ENCODE results near the gene KDM3A. TPM values are rescaled to one million over a fixed set of nuclear protein-coding genes. Genes with fewer than 3 reads are reported as not detected.

The KDM3A gene
- total RNA-seq, 1 donor from 2014 or later, result 31.7 TPM

DNA sequence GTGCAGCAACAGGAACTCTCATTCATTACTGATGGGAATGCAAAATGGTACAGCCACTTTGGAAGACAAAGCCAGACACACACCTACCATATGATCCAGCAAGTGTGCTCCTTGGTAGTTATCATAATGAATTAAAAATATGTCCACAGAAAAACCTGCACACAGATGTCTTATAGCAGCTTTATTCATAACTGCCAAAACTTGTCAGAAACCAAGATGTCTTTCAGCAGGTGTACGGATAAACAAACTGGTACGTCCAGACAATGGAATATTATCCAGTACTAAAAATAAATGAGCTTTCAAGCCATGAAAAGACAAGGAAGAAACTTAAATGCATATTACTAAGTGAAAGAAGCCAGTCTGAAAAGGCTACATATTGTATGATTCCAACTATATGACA is 71.7 kb downstream of the KDM3A start:
- no peak for DNase-seq (ENCODE audit: extremely low read depth, low read depth, low spot score)

DNA sequence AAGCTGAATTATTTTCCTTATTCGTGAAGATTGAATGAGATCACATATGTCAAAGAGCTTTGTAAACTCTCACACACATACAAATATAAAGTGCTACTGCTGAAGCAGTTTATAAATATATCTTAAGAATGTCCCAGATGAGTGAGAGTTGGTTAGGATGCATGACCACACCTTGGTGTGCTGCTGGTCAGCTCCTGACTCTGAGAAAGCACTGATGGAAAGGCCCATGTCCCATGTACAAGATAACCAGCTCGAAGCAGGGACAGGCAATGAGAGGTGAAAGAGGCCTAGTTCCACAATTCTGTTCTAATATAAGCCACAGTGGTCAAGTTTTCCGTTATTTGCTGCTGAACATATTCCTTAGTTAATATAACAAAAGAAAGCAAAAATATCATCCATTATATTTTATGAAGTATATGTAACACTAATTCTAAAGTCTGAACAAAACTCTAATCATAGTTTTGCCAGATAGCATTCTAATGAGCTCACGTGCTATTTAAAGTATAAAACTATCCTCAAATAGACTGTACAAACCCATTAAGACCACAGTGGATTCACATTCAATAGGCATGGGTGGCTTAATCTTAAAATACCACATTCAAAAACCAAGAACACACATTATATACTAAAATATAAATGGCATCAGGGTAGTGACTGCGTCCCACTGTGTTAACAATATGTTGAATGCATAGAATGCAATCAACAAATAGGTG is 72.9 kb downstream of the KDM3A start:
- no peak for DNase-seq (ENCODE audit: extremely low read depth, low read depth, low spot score)

DNA sequence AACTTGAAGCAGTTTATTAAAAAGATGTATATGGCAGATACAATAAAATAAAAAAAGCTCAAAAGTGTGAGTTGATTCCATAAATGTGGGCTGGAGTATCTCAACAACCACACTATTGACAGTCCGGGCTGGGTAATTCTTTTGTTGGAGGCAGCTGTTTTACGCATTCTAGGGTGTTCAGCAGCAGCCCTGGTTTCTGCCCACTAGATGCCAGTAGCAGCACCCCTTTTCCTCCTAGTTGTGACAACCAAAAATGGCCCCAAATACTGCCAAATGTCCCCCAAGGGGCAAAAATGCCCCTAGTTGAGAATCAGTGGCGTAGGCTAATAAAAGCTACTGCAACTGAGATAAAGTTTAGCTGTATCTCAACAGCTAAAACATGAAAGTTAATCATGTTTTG is 77.3 kb downstream of the KDM3A start:
- no peak for DNase-seq (ENCODE audit: extremely low read depth, low read depth, low spot score)

DNA sequence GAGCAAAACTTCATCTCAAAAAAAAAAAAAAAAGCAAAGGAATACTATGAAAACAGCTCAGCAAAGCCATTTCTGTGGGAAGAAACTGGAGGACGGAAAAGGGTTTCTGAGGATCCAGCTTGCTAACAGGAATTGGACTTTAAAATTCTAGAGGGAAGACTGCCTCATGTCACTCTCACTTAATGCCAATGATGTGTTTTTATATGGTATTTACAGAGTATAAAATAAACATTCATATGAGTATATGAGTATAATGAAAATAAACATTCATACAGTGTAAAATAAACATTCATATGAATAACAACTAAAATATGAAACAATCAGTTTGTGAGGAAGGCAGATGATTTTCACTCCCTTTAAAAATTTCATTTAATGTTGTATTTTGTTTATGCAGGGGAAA is 78.2 kb downstream of the KDM3A start:
- DNase-seq (ENCODE audit: extremely low read depth, low read depth, low spot score), result no peak

DNA sequence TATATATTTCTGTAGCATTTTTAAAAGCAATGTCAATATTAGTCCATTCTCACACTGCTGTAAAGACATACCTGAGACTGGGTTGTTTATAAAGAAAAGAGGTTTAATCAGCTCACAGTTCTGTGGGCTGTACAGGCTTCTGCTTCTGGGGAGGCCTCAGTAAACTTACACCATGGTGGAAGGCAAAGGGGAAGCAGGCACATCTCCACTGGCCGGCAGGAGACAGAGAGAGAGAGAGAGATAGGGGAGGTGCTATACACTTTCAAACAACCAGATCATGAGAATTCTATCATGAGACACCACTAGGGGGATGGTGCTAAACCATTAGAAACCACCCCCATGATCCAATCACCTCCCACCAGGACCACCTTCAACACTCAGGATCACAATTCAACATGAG is 79.0 kb downstream of the KDM3A start:
- no peak for DNase-seq (ENCODE audit: extremely low read depth, low read depth, low spot score)

DNA sequence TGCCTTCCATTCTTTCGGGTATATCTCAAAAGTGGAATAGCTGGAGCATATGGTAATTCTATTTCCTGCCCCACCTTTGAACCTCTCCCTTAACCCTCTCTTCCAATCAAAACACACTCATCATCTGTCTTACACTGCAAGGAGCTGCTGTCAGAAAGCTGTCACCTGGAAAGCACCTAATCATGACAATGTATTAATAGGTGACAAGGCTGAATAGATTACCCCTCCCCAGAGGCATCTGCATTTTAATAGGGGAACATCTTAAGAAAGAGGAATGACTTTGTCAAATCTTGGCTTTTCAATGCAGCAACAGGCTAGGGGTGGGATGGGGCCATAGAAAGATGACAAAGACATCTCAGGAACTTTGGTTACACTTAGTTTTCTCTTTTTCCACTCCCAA is 80.8 kb downstream of the KDM3A start:
- DNase-seq (ENCODE audit: extremely low read depth, low read depth, low spot score), result no peak

DNA sequence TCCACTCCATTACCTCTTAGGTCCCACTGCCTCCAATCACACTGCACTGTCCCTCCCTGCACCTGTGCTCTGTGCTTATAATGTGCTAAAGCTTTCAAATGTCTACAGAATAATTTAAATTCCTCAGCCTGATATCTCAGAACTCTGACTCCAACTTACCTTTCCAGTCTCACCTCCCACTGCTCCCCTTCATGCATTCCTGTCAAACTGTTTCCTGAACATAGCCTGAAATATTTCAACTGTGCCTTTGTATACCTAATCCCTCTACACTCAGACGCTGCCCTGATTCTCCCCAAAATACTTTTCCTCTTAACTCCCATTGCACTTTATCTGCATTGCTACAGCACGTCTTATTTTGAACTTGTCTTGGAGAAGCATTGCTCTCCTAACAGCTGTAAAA is 81.5 kb downstream of the KDM3A start:
- no peak for DNase-seq (ENCODE audit: extremely low read depth, low read depth, low spot score)

DNA sequence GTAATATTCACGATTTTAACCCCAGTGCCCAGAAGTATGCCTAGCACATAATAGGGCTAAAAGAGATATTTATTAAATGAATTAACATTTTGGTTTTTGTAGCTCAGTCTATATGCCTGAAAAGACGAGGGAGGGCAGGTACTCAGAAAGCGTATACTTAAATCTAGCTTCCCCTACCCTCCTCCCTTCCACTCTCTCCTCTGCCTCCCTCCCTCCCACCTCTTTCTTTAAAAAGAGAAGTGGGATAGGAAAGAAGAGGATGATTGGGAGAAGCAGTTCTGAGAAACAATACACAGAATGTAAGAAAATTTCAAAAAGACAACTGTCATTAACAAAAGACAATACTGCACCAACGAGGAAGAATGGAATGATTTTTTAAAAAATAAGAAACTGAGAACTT is 82.3 kb downstream of the KDM3A start:
- no peak for DNase-seq (ENCODE audit: extremely low read depth, low read depth, low spot score)

DNA sequence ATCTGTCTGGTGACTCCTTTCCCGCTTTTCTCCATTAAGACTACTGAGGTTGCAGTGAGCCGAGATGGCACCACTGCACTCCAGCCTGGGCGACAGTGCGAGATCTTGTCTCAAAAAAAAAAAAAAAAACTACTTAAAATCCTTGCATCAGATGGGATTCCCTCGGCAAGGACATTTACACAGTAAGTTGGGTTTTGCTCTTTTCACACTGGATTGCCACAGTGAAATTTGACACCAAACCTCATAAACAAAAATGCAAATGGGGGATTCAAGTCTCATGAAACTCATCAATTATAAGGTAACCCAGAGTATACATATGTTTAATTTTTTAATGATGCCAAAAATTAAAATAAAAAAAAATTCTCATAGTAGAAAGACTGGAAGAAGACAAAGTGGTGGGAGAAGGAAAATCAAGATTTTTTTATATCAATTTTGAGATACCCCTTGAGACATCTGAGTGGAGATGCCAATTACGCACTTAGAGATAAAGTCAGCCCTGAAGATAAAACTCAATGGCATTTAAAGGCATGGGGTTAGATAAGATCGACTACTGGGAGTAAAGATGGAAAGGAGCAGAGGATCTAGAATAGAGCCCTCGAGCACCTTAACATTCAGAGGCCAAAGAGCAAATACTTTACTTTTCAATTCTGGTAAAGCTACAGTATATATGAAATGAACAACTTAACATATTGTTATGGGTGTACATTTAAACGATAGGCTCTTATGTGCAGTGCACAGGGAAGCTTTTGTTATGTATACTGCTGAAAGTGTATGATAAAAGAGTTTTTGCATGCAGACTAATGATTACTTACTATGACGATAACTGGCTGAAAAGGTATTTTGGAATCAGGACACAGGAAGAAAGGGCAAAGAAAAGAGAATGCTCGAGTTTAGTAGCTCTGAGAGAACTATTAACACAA is 84.5 kb downstream of the KDM3A start:
- DNase-seq (ENCODE audit: extremely low read depth, low read depth, low spot score), result no peak

DNA sequence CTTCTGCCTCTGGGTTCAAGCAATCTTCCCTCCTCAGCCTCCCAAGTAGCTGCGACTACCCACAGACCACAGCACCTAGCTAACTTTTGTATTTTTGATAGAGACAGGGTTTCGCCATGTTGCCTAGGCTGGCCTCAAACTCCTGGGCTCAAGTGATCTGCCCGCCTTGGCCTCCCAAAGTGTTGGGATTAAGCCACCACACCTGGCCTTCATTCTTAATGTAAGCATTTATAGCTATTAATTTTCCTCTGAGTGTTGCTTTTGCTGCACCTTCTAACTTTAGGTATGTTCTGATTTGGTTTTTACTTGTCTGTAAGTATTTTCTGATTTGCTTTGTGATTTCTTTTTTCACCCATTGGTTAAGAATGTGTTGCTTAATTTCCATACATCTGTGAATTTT is 92.4 kb downstream of the KDM3A start:
- no peak for DNase-seq (ENCODE audit: extremely low read depth, low read depth, low spot score)

DNA sequence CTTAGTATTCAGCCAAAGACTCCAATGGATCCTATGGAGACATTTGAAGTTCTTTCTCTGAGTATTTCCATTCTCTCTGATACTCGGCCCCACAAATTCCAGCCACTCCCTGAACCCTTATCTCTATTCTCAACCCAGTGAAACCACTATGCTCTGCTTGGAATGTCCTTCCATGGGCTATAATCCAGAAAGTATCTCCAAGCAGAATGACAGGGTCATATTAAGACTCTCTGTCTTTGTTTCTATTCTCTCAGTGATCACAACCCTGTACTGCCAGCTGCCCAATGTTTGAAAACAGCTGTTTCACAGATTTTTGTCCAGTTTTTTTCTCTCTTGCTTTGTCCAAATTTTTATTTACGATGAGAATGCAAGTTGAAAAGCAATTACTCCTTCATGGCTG is 100.2 kb downstream of the KDM3A start:
- DNase-seq (ENCODE audit: extremely low read depth, low read depth, low spot score), result no peak

Other genes with a start within 250 kb of the KDM3A start
- gene IMMT, start 245.9 kb upstream of the KDM3A start, total RNA-seq, result 72.7 and 85.3 TPM in 2 replicates
- gene MRPL35, start 241.9 kb upstream of the KDM3A start, total RNA-seq, result 28.8 and 32.9 TPM in 2 replicates
- gene REEP1, start 103.7 kb upstream of the KDM3A start, total RNA-seq, result 0.05 and 0.06 TPM in 2 replicates
- 59.2 and 74.2 TPM in 2 replicates for gene CHMP3, start 122.1 kb downstream of the KDM3A start, total RNA-seq
- gene RNF103, start 182.5 kb downstream of the KDM3A start, total RNA-seq, result 24.3 and 29.1 TPM in 2 replicates